HG02642 (cell line): ENCODE results near the gene NFKBIL1.
"Not testable (repeated sequence)": the region's sequence is repeated elsewhere in the genome, so short reads cannot be mapped to it uniquely, and the experiment has no call there.

Source experiments
- ATAC-seq: cut with Tn5 transposase; IDR thresholded peaks from one replicate; pipeline ENCODE4 v1.9.1; 2021; ENCODE audit warnings: mild to moderate bottlenecking; ENCODE audit not compliant: unreplicated experiment, poor library complexity

NFKBIL1 gene

DNA sequence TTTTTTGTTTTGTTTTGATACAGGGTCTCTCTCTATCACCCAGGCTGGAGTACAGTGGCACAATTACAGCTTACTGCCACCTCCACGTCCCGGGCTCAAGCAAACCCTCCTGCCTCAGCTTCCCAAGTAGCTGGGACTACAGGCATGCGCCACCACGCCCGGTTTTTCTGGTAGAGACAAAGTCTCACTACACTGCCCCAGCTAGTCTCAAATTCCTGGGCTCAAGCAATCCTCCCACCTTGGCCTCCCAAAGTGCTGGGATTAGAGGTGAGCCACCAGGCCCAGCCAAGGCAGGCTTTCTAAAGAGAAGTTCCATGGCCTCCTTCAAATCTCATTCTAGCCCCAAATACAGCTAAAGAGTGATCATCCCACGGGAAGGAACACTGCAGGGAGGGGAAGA, 13.4 kb upstream of the NFKBIL1 start:
- ATAC-seq, result no peak

DNA sequence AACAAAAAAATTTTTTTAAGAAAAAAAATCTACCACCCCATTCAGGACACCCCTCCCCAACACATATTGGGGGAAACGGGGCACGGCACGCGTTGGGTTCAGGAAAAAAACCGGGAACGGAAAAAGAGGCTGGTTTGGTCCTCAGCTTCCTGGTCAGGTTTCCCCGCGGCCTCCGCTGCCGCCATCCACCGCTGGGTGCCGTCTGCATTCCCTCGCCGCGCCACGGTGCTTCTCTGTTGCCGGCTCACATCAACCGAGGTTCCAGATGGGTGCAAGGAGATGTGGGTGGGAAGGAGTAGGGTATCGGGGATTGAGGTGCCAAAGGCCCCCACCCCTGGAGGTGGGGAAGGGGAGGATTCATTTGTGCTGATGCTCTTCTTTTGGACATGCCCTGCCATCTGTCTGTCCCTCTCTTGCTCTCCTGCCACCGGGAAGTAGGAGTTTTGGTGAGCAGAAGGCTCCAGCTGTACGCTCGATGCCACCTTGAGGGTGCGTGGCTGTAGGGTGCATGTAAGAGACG, 12.8 kb upstream of the NFKBIL1 start:
- ATAC-seq, result no peak

DNA sequence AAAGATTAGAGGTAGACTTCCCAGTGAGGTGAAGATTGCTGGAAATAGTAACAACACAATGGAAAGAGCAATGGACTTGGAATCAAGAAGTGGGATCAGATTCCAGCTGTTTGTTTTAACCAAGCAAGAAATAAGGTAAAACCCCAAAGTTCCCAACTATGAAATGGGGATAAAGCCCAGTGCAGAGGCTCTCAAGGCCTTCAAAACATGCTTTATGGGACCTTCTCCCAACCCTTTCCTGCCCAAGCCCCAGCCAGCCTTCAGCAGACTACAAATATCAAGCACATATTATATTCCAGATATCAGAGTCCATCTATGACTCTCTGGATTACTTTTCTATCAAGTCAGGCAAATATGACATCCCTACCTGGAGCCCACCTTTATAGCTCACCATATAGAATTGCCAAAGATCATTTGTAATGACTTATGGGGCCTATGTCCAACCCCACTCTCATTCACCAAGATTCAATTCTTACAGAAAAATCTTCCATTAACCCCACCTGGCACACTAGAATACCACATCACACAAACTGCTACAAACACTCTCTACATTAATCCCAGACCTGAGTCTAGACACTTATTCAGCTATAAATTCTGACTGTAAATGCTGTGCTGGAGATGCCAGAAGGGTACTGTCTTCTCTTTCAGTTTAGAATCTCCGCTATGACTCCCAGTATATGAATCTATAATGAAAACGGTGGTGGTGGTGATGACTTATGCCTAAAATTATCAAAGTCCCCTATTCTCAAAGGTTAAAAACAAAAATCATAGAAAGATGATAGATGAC, 11.7 kb upstream of the NFKBIL1 start:
- no peak for ATAC-seq

DNA sequence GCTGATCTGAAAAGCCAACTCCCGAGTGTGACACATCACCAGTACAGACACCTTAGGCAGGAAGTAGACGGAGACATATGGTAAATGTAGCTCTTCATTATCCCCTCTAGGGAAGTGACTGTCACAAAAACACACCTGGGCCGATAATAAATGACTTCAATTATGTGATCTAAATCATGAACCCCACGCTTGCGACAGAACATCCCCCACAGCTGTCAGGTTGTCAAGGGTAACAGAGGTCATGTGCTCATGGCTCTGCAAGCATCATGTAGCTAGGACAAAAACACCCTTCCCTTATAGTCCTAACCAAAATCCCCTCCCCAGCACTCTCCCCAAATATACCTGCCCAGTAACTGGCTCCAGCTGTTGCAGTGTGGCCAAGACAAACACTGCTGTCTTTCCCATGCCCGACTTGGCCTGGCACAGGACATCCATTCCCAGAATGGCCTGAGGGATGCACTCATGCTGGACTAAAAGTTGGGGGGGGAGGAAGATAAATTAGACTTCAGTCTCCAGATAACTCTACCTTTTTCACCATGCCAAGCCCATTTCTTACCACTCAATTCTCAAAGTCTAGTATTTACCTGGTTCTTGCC, 8.5 kb upstream of the NFKBIL1 start:
- no peak for ATAC-seq

- no peak for ATAC-seq
These were observed 6.8 kb upstream of the NFKBIL1 start for GRCh38 chr6:31540640-31541039.

DNA sequence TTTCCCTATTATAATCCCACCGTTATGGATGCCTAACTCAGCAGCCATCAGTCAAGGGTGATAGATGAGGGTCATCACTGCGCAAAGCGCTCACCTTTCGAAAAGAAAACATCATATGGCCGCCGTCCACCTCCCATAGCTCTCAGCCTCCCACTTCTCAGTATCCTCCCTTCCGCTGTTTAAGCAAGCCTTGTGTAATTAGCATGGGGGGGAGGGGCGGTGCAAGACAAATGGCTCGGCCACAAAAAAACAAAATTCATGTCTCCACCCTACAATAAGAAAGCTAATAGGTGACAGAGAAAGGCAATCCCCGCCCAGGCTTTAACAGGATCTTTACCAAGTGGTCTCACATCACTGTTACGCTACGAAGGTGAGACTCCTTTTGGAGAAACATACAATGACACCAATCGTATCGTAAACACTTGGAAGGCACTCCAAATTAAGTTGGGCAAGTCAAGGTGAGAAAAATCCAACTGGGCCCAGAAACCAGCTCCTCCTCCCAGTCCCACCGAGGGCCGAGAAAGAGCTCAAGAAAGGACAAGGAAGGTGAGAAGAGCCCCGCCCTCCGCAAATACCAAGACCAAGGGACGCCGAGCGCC, 6.2 kb upstream of the NFKBIL1 start:
- ATAC-seq, result no peak

- peak; percentile 80 for ATAC-seq
These were observed 5.5 kb upstream of the NFKBIL1 start, which contains the start of gene DDX39B for GRCh38 chr6:31541658-31542521. TSS of gene DDX39B (minus strand) at chr6:31542003. CDS start at chr6:31540532, 1,471 bp downstream.

DNA sequence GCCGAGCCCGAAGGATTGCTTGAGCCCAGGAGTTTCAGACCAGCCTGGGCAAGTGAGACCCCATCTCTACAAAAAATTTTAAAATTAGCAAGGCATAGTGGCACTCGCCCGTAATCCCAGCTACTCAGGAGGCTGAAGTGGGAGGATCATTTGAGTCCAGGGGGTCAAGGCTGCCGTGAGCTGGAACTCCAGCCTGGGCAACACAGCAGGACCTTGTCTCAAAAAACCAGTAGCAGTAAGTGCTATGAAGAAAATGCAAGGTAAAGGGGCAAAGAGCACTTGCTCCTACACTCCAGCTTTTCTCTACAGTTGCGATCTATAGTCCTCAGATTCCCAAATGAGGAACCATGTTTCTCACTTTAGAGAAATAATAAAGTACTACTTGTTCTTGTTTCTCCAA, 3.8 kb upstream of the NFKBIL1 start:
- no peak for ATAC-seq

- no peak for ATAC-seq
These were observed 2.7 kb upstream of the NFKBIL1 start for GRCh38 chr6:31544676-31545075.

DNA sequence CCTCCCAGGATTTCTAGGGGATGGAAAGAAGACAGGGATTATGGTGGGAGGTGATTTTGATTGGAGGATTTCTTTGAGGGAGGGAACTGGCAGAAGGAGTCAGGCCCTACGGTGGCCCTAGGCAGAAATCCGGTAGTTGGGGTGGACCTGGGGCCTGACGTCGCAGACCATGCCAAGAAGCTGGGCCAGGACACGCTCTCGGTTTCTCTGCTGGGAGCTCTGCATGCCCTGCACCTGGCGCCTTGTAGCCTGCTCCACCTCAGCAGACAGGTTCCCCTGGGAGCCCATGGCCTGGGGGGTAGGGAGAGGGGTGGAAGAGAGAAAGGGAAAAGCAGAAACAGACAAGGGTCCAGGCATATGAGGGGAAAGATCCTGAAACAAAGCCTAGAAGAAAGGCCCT, 2.1 kb upstream of the NFKBIL1 start:
- no peak for ATAC-seq

DNA sequence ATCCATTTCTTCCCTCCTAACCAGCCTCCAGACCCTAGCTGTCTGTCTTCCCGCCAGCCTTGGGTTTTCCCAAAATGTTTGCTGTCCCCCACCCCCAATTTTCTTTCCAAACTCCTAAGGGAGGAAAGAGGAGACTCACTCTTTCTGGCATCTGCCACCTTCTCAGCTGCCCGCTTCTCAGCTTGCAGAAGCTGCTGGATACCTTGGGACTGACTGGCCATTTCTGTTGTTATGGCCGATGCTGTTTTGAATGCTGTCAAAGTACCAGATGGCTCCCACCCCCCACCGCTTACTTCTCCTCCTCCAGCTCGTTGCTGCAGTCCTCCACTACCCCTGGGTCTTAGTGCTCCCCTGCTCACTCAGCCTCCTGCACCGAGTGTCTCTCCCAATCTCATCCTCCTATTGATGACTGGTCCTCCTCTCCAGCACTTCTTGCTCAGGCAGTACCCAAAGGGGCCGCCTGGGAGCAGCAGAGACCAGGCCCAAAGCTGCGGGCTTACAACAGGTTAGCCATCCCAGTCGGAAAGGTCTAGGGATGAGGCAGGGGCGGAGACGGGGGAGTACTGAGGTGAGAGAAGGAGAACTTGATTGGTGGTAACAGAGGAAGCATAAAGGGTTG, 960 bp upstream of the NFKBIL1 start, which contains the start of gene ATP6V1G2:
TSS of gene ATP6V1G2 (minus strand) at position 270 of the 619 bp plus-strand sequence. CDS start at position 221, 49 bp downstream.
- ATAC-seq, result peak; percentile 50

DNA sequence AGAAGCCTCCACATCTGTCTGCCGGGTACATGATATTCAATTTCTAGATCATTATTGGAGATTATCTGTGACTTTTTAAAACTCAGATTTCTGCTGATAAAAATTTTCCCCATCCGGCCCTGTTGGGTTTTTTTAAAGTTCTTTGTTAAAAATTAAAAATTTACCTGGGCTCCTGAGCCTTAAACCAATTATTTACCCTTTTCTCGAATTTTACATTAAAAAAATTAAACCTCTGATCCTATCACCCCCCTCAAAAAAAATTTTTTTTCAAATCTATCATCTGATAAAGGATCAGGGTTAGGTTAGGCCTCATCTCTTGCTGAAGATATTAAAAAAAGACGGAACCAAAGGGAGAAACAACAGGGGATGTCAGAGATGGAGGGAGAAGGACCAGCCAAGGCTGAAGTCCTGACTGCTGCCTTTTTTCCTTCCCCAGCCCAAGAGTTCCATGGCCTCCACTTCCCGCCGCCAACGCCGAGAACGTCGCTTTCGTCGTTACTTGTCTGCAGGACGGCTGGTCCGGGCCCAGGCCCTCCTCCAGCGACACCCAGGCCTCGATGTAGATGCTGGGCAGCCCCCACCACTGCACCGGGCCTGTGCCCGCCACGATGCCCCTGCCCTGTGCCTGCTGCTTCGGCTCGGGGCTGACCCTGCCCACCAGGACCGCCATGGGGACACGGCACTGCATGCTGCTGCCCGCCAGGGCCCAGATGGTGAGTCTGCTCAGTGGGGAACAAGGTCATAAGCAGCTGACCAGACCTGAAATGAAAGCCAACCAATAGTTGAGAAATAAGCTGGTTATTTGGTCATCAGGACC, 527 bp downstream of the NFKBIL1 start:
- ATAC-seq, result no peak

DNA sequence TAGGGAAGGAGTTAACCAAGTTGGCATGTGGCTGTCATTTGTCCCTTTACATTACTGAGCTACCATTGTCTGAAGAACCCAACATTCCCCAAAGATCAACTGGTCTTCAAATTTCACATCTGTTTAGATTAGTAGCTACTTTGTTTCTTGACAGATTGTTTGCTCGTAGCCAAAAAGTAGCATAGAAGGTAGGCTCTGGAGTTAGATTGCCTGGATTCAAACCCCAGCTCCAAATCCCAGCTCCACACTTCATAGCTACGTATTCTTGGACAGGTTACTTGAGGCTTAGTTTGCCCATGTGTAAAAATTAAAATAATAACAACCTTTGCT, 1.1 kb downstream of the NFKBIL1 start:
- ATAC-seq, result no peak

- ATAC-seq, result not testable (repeated sequence)
These were observed 4.0 kb downstream of the NFKBIL1 start for GRCh38 chr6:31551371-31551770.

- no peak for ATAC-seq
These were observed 8.9 kb downstream of the NFKBIL1 start for GRCh38 chr6:31556307-31556706.

DNA sequence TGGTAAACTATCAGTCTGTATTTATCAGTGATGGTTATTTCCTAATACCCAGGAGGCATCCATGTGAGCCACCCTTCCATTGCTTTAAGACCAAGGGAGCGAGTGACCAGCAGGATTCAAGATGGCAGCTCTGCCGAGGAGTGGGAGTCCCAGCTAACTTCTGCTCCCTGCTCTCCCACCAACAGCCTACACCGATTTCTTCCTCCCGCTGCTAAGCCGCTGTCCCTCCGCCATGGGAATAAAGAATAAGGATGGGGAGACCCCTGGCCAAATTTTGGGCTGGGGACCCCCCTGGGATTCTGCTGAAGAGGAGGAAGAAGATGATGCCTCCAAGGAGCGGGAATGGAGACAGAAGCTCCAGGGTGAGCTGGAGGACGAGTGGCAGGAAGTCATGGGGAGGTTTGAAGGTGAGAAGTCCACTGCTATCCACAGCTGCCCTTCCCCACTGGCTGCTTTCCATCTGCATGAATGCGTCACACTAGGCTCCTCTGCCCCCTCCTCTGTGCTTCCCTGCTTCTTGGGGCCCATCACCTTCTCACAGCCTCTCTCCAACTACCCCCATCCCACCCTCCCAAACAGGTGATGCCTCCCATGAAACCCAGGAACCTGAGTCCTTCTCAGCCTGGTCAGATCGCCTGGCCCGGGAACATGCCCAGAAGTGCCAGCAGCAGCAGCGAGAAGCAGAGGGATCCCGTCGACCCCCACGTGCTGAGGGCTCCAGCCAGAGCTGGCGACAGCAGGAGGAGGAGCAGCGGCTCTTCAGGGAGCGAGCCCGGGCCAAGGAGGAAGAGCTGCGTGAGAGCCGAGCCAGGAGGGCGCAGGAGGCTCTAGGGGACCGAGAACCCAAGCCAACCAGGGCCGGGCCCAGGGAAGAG, 10.3 kb downstream of the NFKBIL1 start:
- ATAC-seq, result no peak

DNA sequence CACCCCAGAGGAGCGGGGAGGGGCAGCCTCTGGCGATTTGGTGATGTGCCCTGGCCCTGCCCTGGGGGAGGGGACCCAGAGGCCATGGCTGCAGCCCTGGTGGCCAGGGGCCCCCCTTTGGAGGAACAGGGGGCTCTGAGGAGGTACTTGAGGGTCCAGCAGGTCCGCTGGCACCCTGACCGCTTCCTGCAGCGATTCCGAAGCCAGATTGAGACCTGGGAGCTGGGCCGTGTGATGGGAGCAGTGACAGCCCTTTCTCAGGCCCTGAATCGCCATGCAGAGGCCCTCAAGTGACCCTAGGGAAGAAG, 10.9 kb downstream of the NFKBIL1 start:
- ATAC-seq, result no peak
